K562 (cell line): ENCODE data around the gene HRC. TPM values are rescaled to one million over a fixed set of nuclear protein-coding genes. Genes with fewer than 3 reads are reported as not detected.

Experiments
- EWSR1 ChIP-seq: fragments of 450-650 bp; IDR thresholded peaks from 2 replicates; pipeline ENCODE4 v1.6.1; 2018; ENCODE audit warnings: borderline replicate concordance, mild to moderate bottlenecking, low read depth, moderate library complexity; ENCODE audit not compliant: partially characterized antibody
- KDM4B ChIP-seq, 2 experiments: fragments of 450-650 bp in 1 of 2; sonication (generic) in 1 of 2; IDR thresholded peaks; 2 replicates each; pipeline ENCODE4 v1.6.1; 2016 to 2017; ENCODE audit warnings: borderline replicate concordance in 2 of 2, antibody characterized with exemption in 1 of 2, low read depth in 1 of 2, mild to moderate bottlenecking in 1 of 2
- LCOR ChIP-seq: sonication (generic); formaldehyde crosslinking; IDR thresholded peaks from 2 replicates; pipeline ENCODE4 v1.8.0; 2022; ENCODE audit warnings: mild to moderate bottlenecking, missing genetic modification reagents
- MCM5 ChIP-seq: fragments of 450-650 bp; IDR thresholded peaks from 2 replicates; pipeline ENCODE4 v1.6.1; 2016; ENCODE audit warnings: low read depth
- MYNN ChIP-seq, 2 experiments: sonication (generic); formaldehyde crosslinking in 1 of 2; IDR thresholded peaks; 2 replicates each; pipeline versions ENCODE4 v1.5.0 to v1.6.1; 2016 to 2020; ENCODE audit warnings: antibody characterized with exemption in 1 of 2, missing genetic modification reagents in 1 of 2
- NCOR1 ChIP-seq: fragments of 450-650 bp; IDR thresholded peaks from 2 replicates; pipeline ENCODE4 v1.6.1; 2016; ENCODE audit warnings: mild to moderate bottlenecking, moderate library complexity
- NFYB ChIP-seq: IDR thresholded peaks from 2 replicates; pipeline ENCODE4 v1.6.1; 2011; ENCODE audit warnings: mild to moderate bottlenecking, moderate library complexity; ENCODE audit not compliant: insufficient read length; ENCODE audit errors: extremely low read depth
- RFX5 ChIP-seq: IDR thresholded peaks from 2 replicates; pipeline ENCODE4 v1.6.1; 2011; ENCODE audit warnings: low read depth, mild to moderate bottlenecking, improper control_type of control experiment, low read length
- SNRNP70 ChIP-seq: fragments of 200-400 bp; formaldehyde crosslinking; optimal IDR thresholded peaks from 2 replicates; pipeline ENCODE3; 2017; ENCODE audit warnings: low read depth, low read length
- SPI1 ChIP-seq: IDR thresholded peaks from 2 replicates; pipeline ENCODE4 v1.6.1; 2011; ENCODE audit warnings: low read depth, low read length, control low read depth, borderline replicate concordance
- TOE1 ChIP-seq, 2 experiments: fragments of 450-650 bp in 1 of 2; sonication (generic) in 1 of 2; formaldehyde crosslinking in 1 of 2; IDR thresholded peaks; 2 replicates each; pipeline versions ENCODE4 v1.7.1 to v1.8.0; 2016 to 2022; ENCODE audit warnings: borderline replicate concordance in 2 of 2, mild to moderate bottlenecking in 2 of 2, antibody characterized with exemption in 1 of 2, inconsistent platforms in 1 of 2, low read depth in 1 of 2, missing genetic modification reagents in 1 of 2, moderate library complexity in 1 of 2
- ZBTB8A ChIP-seq: fragments of 450-650 bp; IDR thresholded peaks from 2 replicates; pipeline ENCODE4 v1.6.1; 2018; ENCODE audit warnings: mild to moderate bottlenecking, moderate library complexity; ENCODE audit not compliant: partially characterized antibody
- ZKSCAN8 ChIP-seq: fragments of 200-800 bp; sonication (Bioruptor generic); IDR thresholded peaks from 2 replicates; pipeline ENCODE4 v1.6.1; 2016; ENCODE audit warnings: missing genetic modification characterization, missing compliant biosample characterization
- ZNF512 ChIP-seq: IDR thresholded peaks from 2 replicates; pipeline ENCODE4 v1.6.1; 2016; ENCODE audit warnings: missing genetic modification characterization, missing compliant biosample characterization
- polyA plus RNA-seq, 8 experiments: library from polyadenylated mRNA; depleted of rRNA in 4 of 8; stranded (reverse) in 5 of 8; unstranded in 3 of 8; fragments of >200 nt; fragmentation: Nextera tagmentation in 2 of 8; fragmentation: Illumina TruSeq in 1 of 8; extraction: Ambion mirVana in 2 of 8; extraction: Trizol in 1 of 8; gene quantifications; 2 replicates each; pipeline versions ENCODE4 v1.2.1 to v1.2.3, GENCODE V29; 2011 to 2014; ENCODE audit warnings: inconsistent platforms in 1 of 8, missing spikeins in 1 of 8
- total RNA-seq, 7 experiments: library from RNA; depleted of rRNA in 6 of 7; stranded (reverse); fragments of >200 nt in 6 of 7; fragmentation: Illumina TruSeq in 2 of 7; extraction: Trizol in 2 of 7; gene quantifications; 2 replicates each; pipeline versions ENCODE4 v1.2.1 to v1.2.3, GENCODE V29; 2011 to 2021; ENCODE audit warnings: low replicate concordance in 1 of 7
- TF ChIP-seq, protein P1 (sequence below): IDR thresholded peaks from 2 replicates; pipeline ENCODE4 v1.6.1; 2012; ENCODE audit warnings: low read depth, low read length, improper control_type of control experiment, borderline replicate concordance
- TF ChIP-seq, protein P2 (sequence below): IDR thresholded peaks from 2 replicates; pipeline ENCODE4 v1.6.1; 2011; ENCODE audit not compliant: insufficient read length; ENCODE audit errors: extremely low read depth
- TF ChIP-seq, protein P3 (sequence below): fragments of 250-450 bp; sonication (Bioruptor Pico); IDR thresholded peaks from 2 replicates; pipeline ENCODE4 v1.5.0; 2020; ENCODE audit warnings: mild to moderate bottlenecking, borderline replicate concordance

Gene HRC
- total and polyA plus RNA-seq, 9 of the 15 experiments (the other 6 are each of a cell fraction or from before 2014, with no cell fraction given), result 0.66 to 18.7 (median 13.1) TPM

GRCh38 chr19:49148044-49148682, 7.0 kb downstream of the HRC start (continued):
- TF ChIP-seq, protein P1, sequence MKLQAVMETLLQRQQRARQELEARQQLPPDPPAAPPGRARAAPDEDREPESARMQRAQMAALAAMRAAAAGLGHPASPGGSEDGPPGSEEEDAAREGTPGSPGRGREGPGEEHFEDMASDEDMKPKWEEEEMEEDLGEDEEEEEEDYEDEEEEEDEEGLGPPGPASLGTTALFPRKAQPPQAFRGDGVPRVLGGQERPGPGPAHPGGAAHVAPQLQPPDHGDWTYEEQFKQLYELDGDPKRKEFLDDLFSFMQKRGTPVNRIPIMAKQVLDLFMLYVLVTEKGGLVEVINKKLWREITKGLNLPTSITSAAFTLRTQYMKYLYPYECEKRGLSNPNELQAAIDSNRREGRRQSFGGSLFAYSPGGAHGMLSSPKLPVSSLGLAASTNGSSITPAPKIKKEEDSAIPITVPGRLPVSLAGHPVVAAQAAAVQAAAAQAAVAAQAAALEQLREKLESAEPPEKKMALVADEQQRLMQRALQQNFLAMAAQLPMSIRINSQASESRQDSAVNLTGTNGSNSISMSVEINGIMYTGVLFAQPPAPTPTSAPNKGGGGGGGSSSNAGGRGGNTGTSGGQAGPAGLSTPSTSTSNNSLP, result no peak
- no peak for TF ChIP-seq ZBTB8A
- no peak for TF ChIP-seq EWSR1
- TF ChIP-seq MCM5, result no peak
- TF ChIP-seq LCOR (CRISPR knock-in tag), result no peak
- peak; percentile 20 for TF ChIP-seq NFYB
- no peak for TF ChIP-seq ZKSCAN8 (CRISPR knock-in tag)
- no peak for TF ChIP-seq MYNN (IDR thresholded peaks at IDR 0.05)
- TF ChIP-seq MYNN (CRISPR knock-in tag; IDR thresholded peaks at IDR 0.05), result no peak
- TF ChIP-seq RFX5, result no peak
- TF ChIP-seq TOE1 (IDR thresholded peaks at IDR 0.05; ENCODE audit: borderline replicate concordance), result no peak
- no peak for TF ChIP-seq TOE1 (CRISPR knock-in tag; IDR thresholded peaks at IDR 0.05; ENCODE audit: borderline replicate concordance, low read depth)
- TF ChIP-seq SPI1, result no peak
- no peak for TF ChIP-seq ZNF512
- TF ChIP-seq KDM4B (IDR thresholded peaks at IDR 0.05; ENCODE audit: borderline replicate concordance in 2 of 2, low read depth in 1 of 2), result no peak
- no peak for TF ChIP-seq NCOR1
- TF ChIP-seq, protein P2, sequence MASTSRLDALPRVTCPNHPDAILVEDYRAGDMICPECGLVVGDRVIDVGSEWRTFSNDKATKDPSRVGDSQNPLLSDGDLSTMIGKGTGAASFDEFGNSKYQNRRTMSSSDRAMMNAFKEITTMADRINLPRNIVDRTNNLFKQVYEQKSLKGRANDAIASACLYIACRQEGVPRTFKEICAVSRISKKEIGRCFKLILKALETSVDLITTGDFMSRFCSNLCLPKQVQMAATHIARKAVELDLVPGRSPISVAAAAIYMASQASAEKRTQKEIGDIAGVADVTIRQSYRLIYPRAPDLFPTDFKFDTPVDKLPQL, result peak; percentile 34
- TF ChIP-seq, protein P3, sequence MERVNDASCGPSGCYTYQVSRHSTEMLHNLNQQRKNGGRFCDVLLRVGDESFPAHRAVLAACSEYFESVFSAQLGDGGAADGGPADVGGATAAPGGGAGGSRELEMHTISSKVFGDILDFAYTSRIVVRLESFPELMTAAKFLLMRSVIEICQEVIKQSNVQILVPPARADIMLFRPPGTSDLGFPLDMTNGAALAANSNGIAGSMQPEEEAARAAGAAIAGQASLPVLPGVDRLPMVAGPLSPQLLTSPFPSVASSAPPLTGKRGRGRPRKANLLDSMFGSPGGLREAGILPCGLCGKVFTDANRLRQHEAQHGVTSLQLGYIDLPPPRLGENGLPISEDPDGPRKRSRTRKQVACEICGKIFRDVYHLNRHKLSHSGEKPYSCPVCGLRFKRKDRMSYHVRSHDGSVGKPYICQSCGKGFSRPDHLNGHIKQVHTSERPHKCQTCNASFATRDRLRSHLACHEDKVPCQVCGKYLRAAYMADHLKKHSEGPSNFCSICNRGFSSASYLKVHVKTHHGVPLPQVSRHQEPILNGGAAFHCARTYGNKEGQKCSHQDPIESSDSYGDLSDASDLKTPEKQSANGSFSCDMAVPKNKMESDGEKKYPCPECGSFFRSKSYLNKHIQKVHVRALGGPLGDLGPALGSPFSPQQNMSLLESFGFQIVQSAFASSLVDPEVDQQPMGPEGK (CRISPR knock-in tag), result no peak
- TF ChIP-seq SNRNP70, result no peak
